ENCODE measurements around the gene STIM1.
A peak's percentile ranks its signal among the peaks of the same experiment; 100 is the strongest.

The STIM1 gene

GRCh38 chr11:3837793-3838192 is 17.7 kb upstream of the STIM1 start:
- Histone ChIP-seq H3K36me3 (ENCODE audit: control insufficient read depth, insufficient read depth, low read length) (peaks cover 12% of the 10 kb centered on the region), H3K4me3 (replicated peaks; ENCODE audit: low read depth, low read length) (peak overlapping the region; percentile 91), H3K27me3 (replicated peaks; ENCODE audit: control insufficient read depth, insufficient read depth, low read length) (no peaks in the 10 kb centered on the region)
- no peak for DNase-seq (ENCODE audit: extremely low read depth, insufficient read length)
- no peak for TF ChIP-seq CTCF (IDR thresholded peaks at IDR 0.05; ENCODE audit: insufficient read depth, low read length, poor library complexity, severe bottlenecking)

- no peak for DNase-seq (ENCODE audit: extremely low read depth, insufficient read length)
- H3K4me3 ChIP-seq (replicated peaks; ENCODE audit: low read depth, low read length), result peak overlapping the region; percentile 91
Observed at GRCh38 chr11:3838504-3838903, 17.0 kb upstream of the STIM1 start.

GRCh38 chr11:3840004-3840869 is 15.2 kb upstream of the STIM1 start:
- H3K4me3 ChIP-seq (replicated peaks; ENCODE audit: low read depth, low read length), result peak overlapping the region; percentile 91
- DNase-seq (ENCODE audit: extremely low read depth, insufficient read length), result peak; percentile 48
- TF ChIP-seq CTCF (IDR thresholded peaks at IDR 0.05; ENCODE audit: insufficient read depth, low read length, poor library complexity, severe bottlenecking), result no peak
- H3K27me3 ChIP-seq (replicated peaks; ENCODE audit: control insufficient read depth, insufficient read depth, low read length), result no peaks in the 10 kb centered on the region
- peaks cover 3% of the 10 kb centered on the region for H3K36me3 ChIP-seq (ENCODE audit: control insufficient read depth, insufficient read depth, low read length)

More at GRCh38 chr11:3838504-3838903, 17.0 kb upstream of the STIM1 start:
- TF ChIP-seq CTCF (IDR thresholded peaks at IDR 0.05; ENCODE audit: insufficient read depth, low read length, poor library complexity, severe bottlenecking), result no peak
- Histone ChIP-seq H3K27me3 (replicated peaks; ENCODE audit: control insufficient read depth, insufficient read depth, low read length) (no peaks in the 10 kb centered on the region), H3K36me3 (ENCODE audit: control insufficient read depth, insufficient read depth, low read length) (peaks cover 11% of the 10 kb centered on the region)

GRCh38 chr11:3840870-3841425 is 14.5 kb upstream of the STIM1 start, which contains the start of gene RHOG:
Gene RHOG, minus strand, starts transcription at chr11:3840959. Its CDS starts 12,821 bp downstream, at chr11:3828138.
- H3K4me3 ChIP-seq (replicated peaks; ENCODE audit: low read depth, low read length), result peak within 1 kb of the TSS; percentile 91
- H3K36me3 ChIP-seq (ENCODE audit: control insufficient read depth, insufficient read depth, low read length), result peaks cover 1% of the 10 kb centered on the region; the same call in 1 of the 2 replicates
- no peak for TF ChIP-seq CTCF (IDR thresholded peaks at IDR 0.05; ENCODE audit: insufficient read depth, low read length, poor library complexity, severe bottlenecking)
- no peaks in the 10 kb centered on the region for H3K27me3 ChIP-seq (replicated peaks; ENCODE audit: control insufficient read depth, insufficient read depth, low read length)
- DNase-seq (ENCODE audit: extremely low read depth, insufficient read length), result peak; percentile 86

- Histone ChIP-seq H3K27me3 (replicated peaks; ENCODE audit: control insufficient read depth, insufficient read depth, low read length) (no peaks in the 10 kb centered on the region), H3K4me3 (replicated peaks; ENCODE audit: low read depth, low read length) (peak overlapping the region; percentile 91), H3K36me3 (ENCODE audit: control insufficient read depth, insufficient read depth, low read length) (no peaks in the 10 kb centered on the region)
- DNase-seq (ENCODE audit: extremely low read depth, insufficient read length), result peak; percentile 93
- peak; percentile 95 for TF ChIP-seq CTCF (IDR thresholded peaks at IDR 0.05; ENCODE audit: insufficient read depth, low read length, poor library complexity, severe bottlenecking)
Observed at GRCh38 chr11:3841426-3842350, 13.8 kb upstream of the STIM1 start.

Measured in GM06990 (cell line).